HUES48 (cell line): ENCODE results near the gene NT5M.
A peak's percentile ranks its signal among the peaks of the same experiment; 100 is the strongest.
"Not testable (repeated sequence)": the region's sequence is repeated elsewhere in the genome, so short reads cannot be mapped to it uniquely, and the experiment has no call there.

Experiments used
- H3K27ac ChIP-seq: one replicate; pipeline ENCODE4 v1.7.0; 2013; ENCODE audit warnings: low read depth, low read length, inconsistent platforms
- H3K27me3 ChIP-seq: 2 replicates; pipeline ENCODE4 v1.6.1; 2013; ENCODE audit warnings: mild to moderate bottlenecking, low read length; ENCODE audit not compliant: control insufficient read depth, insufficient read depth
- H3K36me3 ChIP-seq: 2 replicates; pipeline ENCODE4 v1.6.1; 2013; ENCODE audit warnings: low read length; ENCODE audit not compliant: control insufficient read depth, insufficient read depth
- H3K4me1 ChIP-seq: 2 replicates; pipeline ENCODE4 v1.6.1; 2013; ENCODE audit warnings: mild to moderate bottlenecking, low read length; ENCODE audit not compliant: control insufficient read depth, insufficient read depth
- H3K4me3 ChIP-seq: 2 replicates; pipeline ENCODE4 v1.5.1; 2013; ENCODE audit warnings: mild to moderate bottlenecking, low read depth, low read length
- H3K9ac ChIP-seq: 2 replicates; pipeline ENCODE4 v1.6.1; 2013; ENCODE audit warnings: mild to moderate bottlenecking, low read depth, low read length, moderate library complexity
- H3K9me3 ChIP-seq: 2 replicates; pipeline ENCODE4 v1.6.1; 2013; ENCODE audit warnings: low read length; ENCODE audit not compliant: control insufficient read depth, insufficient read depth

NT5M gene

DNA sequence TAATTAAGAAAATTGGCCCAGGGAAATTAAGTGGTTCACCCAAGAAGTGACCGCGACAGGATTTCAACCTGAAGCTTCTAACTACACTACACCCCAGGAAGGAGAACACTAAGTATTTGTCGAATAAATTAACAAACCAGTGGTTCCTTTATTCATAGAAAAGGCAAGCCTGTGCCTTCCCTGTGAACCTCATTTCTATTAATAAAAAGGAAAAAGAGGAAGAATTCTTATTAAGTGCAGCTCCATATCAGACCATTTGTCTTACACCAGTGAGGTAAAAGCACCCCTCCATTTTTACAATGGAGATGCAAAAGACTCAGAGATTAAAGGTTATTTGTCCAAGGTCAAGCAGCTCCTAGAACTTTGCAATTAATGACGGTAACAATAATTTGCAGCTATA lies 23.9 kb upstream of the NT5M start:
- peak overlapping the region; percentile 91 for H3K4me3 ChIP-seq
- peaks cover 15% of the 10 kb centered on the region; the same call in 1 of the 2 replicates for H3K36me3 ChIP-seq
- peaks cover 14% of the 10 kb centered on the region for H3K4me1 ChIP-seq
- H3K27me3 ChIP-seq = no peaks in the 10 kb centered on the region
- no peaks in the 10 kb centered on the region for H3K9me3 ChIP-seq
- H3K27ac ChIP-seq = no peak overlapping the region
- no peak overlapping the region for H3K9ac ChIP-seq

DNA sequence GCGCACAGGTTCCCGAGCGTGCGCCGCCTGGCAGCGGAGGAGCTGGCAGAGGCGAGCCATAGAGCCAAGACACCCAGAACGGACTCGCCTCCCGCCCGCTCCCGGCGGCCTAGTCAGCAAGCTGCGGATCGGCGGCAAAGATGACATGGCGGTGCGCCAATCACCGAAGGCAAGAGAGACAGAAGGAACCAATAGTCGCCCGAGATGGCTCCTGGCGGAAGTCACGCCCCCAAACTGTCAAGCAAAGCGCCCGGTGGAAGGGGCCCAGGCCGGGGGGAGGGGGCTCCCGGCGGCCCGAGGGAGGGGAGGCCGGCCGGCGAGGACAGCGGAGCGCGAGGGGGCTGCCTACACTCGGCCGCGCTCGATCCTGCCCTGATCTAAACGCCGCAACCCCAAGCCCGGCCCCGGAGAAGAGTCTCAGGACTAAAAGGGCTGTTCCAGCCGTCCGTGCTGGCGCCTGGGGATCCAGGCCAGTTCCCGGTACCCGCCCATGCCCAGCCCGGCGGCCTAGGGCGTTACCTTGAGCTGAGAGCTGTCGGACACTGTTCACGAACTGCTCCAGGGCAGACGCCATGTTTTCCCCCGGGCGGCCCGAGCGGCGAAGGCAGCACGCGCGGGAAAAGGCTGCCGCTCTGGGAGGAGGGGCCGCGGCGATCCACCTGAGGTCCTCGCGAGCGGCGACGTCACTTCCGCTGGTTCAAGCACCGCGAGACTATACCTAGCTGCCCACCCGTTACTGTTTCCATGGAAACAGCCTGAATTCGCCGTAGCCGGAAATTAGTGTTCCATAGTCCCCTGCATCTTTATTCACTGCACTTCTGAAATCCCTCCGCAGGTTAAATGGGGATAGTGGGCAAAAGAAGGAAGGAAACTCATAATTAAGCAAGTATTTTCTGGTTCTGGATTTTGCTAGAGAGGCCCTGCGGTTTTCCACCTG lies 22.3 kb upstream of the NT5M start, which contains the start of gene COPS3:
Gene COPS3, minus strand, starts transcription at position 634 of the 937 bp plus-strand sequence. Its CDS starts 60 bp downstream, at position 574.
- Histone ChIP-seq H3K27me3 (no peaks in the 10 kb centered on the region), H3K36me3 (peaks cover 4% of the 10 kb centered on the region; the same call in 1 of the 2 replicates)

DNA sequence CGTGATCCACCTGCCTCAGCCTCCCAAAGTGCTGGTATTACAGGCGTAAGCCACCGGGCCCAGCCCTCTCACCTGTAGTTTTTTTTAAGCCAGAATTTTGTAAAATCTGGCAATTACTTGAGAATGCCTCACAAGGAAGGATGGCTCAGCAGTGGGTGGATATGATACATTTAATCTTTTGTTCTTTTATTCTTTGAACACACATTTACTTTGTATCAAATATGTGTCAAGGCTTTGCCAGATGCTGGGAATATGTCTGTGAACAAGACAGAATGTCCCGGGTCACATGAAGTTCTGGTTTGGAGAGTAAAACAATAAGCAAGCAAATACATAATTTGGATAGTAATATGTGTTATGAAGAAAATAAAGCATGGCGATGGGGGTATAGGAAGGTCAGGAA lies 17.2 kb upstream of the NT5M start:
- H3K27ac ChIP-seq = no peak overlapping the region
- H3K9me3 ChIP-seq = no peaks in the 10 kb centered on the region
- H3K9ac ChIP-seq = no peak overlapping the region
- no peaks in the 10 kb centered on the region for H3K36me3 ChIP-seq
- no peaks in the 10 kb centered on the region for H3K27me3 ChIP-seq
- H3K4me1 ChIP-seq = peaks cover 6% of the 10 kb centered on the region
- no peak overlapping the region for H3K4me3 ChIP-seq

More for the DNA sequence above, 22.3 kb upstream of the NT5M start, which contains the start of gene COPS3:
- Histone ChIP-seq H3K9me3 (no peaks in the 10 kb centered on the region), H3K4me1 (peaks cover 14% of the 10 kb centered on the region), H3K27ac (peak within 1 kb of the TSS; percentile 99), H3K4me3 (peak within 1 kb of the TSS; percentile 91), H3K9ac (peak within 1 kb of the TSS; percentile 97)

DNA sequence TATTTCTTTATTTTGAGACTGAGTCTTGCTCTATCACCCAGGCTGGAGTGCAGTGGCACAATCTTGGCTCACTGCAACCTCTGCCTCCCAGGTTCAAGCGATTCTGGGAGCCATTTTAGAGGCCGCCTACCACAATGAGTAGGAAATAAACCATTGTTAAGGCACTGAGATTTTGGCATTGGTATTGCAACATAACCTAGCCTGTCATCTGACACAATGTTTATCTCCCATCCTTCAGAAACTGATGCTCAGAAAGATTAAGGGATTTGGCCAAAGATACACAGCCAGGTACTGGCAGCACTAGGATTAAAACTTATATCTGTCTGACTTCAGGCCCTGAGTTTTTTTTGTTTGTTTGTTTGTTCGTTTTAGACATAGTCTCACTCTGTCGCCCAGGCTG lies 14.1 kb upstream of the NT5M start:
- H3K4me3 ChIP-seq = no peak overlapping the region
- H3K4me1 ChIP-seq = no peaks in the 10 kb centered on the region
- H3K36me3 ChIP-seq = no peaks in the 10 kb centered on the region
- H3K27ac ChIP-seq = no peak overlapping the region
- H3K9me3 ChIP-seq = no peaks in the 10 kb centered on the region
- H3K27me3 ChIP-seq = no peaks in the 10 kb centered on the region
- H3K9ac ChIP-seq = no peak overlapping the region

DNA sequence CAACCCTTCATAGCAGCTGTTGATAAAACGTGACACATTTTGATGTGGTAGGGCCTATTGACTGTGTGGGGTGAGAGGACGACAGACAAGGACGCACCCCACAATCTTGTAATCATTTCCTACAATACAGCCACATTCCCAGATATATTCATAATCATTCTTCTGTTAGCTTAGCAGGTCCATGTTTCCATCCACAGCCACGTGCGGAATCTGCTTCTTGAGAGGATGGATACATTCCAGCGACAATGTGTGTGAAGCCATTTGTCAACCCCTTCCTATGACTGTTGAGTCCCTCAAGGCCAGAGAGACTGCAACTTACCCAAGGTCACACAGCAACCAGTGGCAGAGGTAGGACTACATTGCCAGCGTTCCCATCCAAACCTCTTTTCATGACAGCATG lies 13.5 kb upstream of the NT5M start:
- H3K4me1 ChIP-seq = no peaks in the 10 kb centered on the region
- H3K9me3 ChIP-seq = no peaks in the 10 kb centered on the region
- H3K27ac ChIP-seq = no peak overlapping the region
- H3K27me3 ChIP-seq = no peaks in the 10 kb centered on the region
- H3K36me3 ChIP-seq = no peaks in the 10 kb centered on the region
- no peak overlapping the region for H3K9ac ChIP-seq
- no peak overlapping the region for H3K4me3 ChIP-seq

DNA sequence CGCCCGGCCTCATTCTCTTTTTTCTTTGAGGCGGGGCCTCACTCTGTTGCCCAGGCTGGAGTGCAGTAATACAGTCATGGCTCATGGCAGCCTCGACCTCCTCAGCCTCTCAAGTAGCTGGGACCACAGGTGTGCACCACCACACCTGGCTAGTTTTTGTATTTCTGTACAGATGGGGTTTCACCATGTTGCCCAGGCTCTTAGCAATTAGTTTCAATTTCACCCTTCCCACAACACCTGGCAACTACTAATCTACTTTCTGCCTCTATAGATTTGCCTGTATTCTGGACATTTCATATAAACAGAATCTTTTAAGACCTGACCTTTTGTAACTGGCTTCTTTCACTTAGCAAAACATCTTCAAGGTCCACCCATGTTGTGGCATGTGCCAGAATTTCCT lies 8.0 kb upstream of the NT5M start:
- Histone ChIP-seq H3K4me1 (0 out of 2 replicates have a peak, but pooled peaks cover 5% of the 10 kb centered on the region), H3K9me3 (no peaks in the 10 kb centered on the region), H3K9ac (no peak overlapping the region), H3K27me3 (no peaks in the 10 kb centered on the region), H3K36me3 (no peaks in the 10 kb centered on the region), H3K4me3 (no peak overlapping the region), H3K27ac (no peak overlapping the region)

DNA sequence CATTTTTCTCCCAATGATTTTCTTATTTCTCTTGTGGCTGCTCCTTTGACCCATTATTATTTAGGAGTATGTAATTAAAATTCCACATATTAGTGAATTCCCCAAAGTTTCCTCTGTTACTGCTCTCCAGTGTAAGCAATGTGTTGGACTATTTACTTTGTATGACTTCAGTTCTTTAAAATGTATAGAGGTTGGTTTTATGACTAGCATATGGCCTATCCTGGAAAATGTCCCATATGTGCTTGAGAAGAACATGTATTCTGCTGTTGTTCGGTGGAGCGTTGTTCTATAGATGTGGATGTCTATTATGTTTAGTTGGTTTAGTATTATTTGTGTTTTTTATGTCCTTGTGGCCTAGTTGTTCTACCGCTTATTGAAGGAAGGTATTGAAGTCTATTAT lies 6.0 kb upstream of the NT5M start:
- no peaks in the 10 kb centered on the region for H3K27me3 ChIP-seq
- no peak overlapping the region for H3K27ac ChIP-seq
- H3K4me3 ChIP-seq = no peak overlapping the region
- no peak overlapping the region for H3K9ac ChIP-seq
- H3K9me3 ChIP-seq = no peaks in the 10 kb centered on the region
- H3K36me3 ChIP-seq = no peaks in the 10 kb centered on the region
- peaks cover 9% of the 10 kb centered on the region; the same call in 1 of the 2 replicates for H3K4me1 ChIP-seq

DNA sequence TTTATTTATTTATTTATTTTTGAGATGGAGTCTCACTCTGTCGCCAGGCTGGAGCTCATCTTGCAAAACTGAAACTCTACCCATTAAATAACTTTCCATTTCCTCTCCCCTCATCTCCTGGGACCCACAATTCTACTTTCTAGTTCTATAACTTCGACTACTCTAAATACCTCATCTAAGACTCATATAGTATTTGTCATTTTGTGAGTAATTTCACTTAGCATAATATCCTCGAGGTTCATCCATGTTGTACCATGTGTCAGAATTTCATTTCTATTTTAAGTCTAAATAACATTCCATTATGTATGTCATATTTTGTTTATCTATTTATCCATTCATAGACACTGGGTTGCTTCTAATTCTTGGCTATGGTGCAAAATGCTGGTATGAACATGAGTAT lies 5.1 kb upstream of the NT5M start:
- H3K27ac ChIP-seq = no peak overlapping the region
- H3K4me1 ChIP-seq = peaks cover 9% of the 10 kb centered on the region; the same call in 1 of the 2 replicates
- no peak overlapping the region for H3K4me3 ChIP-seq
- no peaks in the 10 kb centered on the region for H3K36me3 ChIP-seq
- H3K9me3 ChIP-seq = no peaks in the 10 kb centered on the region
- no peak overlapping the region for H3K9ac ChIP-seq
- no peaks in the 10 kb centered on the region for H3K27me3 ChIP-seq

DNA sequence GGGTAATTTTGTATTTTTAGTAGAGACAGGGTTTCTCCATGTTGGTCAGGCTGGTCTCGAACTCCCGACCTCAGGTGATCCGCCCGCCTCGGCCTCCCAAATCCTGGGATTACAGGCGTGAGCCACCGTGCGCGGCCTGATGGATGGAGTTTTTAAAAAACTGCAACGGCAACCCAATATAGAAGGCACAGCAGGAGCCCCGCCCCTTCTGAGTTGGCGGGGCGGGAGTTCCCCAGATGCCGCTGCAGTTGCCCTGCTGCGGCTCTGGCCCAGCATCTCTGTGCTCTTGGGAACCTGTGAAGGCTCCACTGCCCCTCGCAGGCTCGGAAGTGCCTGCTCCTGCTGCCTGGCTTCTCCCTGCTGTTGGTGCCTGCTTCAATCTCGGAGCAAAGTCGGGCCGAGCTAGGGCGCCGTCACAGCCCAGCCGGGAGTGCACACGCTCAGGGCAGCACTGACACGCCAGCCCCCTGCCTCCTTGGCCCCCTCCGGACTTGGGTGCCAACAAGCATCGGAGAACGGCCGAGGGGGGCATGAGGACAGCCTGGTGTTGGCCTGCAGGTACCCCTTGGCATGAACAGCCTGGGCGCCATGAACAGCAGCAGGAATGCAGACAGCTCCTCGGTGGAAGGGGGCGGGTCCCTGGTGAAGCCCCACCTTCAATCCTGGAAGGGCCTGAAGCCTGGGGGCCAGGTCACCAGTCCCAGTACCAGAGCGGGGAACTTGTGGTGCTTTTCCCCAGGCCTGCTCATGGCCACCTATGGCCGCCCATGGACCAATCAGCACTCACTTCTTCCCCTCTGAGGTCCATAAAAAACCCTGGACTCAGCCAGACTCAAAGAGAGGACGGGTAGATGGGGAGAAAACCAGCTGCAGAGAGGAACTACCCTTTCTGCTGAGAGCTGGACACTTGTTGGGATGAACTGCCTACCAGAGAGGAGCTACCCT lies 2.3 kb upstream of the NT5M start:
- peak overlapping the region; percentile 84 for H3K27ac ChIP-seq
- H3K9ac ChIP-seq = no peak overlapping the region
- peaks cover 11% of the 10 kb centered on the region for H3K27me3 ChIP-seq
- H3K9me3 ChIP-seq = no peaks in the 10 kb centered on the region
- H3K36me3 ChIP-seq = no peaks in the 10 kb centered on the region
- H3K4me1 ChIP-seq = peaks cover 9% of the 10 kb centered on the region; the same call in 1 of the 2 replicates
- peak overlapping the region; percentile 80 for H3K4me3 ChIP-seq

DNA sequence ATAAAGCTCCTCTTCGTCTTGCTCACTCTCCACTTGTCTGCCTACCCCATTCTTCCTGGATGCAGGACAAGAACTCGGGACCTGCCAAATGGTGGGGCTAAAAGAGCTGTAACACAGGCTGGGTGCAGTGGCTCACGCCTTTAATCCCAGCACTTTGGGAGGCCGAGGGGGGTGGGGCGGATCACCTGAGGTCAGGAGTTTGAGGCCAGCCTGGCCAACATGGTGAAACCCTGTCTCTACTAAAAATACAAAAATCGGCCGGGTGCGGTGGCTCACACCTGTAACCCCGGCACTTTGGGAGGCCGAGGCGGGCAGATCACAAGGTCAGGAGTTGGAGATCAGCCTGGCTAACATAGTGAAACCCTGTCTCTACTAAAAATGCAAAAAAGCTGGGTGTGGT lies 1.5 kb upstream of the NT5M start:
- Histone ChIP-seq H3K4me3 (peak overlapping the region; percentile 80), H3K27me3 (peaks cover 11% of the 10 kb centered on the region), H3K27ac (peak overlapping the region; percentile 84)
- not testable (repeated sequence) for H3K9me3 ChIP-seq, H3K36me3 ChIP-seq, H3K4me1 ChIP-seq, H3K9ac ChIP-seq
